Right renal cortex interstitium (tissue), 3 donors: ENCODE measurements around the gene CLBA1. TPM values are rescaled to one million over a fixed set of nuclear protein-coding genes. Genes with fewer than 3 reads are reported as not detected.

ENCODE experiments used
- DNase-seq, 3 donors: peaks; one replicate each; pipeline ENCODE4 v3.0.0-alpha.2; 2013; ENCODE audit warnings: low read depth in 3 of 3, low spot score in 2 of 3
- polyA plus RNA-seq, 3 donors: library from polyadenylated mRNA; unstranded; fragments of 120-200 nt; gene quantifications; one replicate each; pipeline ENCODE4 v1.2.1, GENCODE V29; 2013; ENCODE audit not compliant: insufficient read length in 3 of 3

CLBA1 gene
- polyA plus RNA-seq, 3 donors: 22.0 to 22.3 (median 22.0) TPM

DNA sequence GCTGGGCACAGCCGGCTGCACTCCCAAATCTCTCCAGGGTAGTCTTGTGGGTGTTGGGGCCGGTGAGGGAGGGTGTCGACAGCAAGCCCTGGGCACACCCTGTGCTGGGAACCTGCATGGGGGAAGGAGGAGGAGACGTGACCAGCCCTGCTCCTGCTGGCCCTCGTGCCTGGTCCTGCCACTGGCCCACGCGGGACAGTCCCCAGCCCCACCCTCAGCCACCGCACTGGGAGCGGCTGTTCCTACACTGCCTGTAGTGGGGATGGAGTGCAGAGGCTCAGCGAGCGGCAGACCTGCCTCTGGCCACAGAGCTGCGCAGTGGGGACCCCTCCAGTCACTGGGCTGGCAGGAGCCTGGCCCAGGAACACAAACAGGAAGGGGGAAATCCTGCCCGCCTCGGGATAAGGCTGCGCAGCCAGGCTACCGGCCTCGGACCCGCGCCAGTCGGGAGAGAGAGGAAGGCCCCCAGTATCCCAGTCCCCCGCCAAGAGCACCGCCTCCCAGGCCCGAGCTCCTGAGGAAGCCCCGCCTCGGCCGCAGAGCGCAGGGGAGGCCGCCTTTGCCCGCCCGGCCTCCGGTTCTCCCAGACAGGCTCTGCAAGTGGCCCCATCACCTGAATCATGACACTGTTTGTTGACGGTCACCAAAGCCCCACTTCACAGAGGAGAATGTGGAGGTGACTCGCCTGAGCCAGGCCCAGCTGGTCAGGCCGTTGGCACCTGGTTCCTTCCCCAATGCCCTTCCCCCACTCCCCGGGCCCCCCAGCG lies 18.0 kb upstream of the CLBA1 start:
- DNase-seq: no peak

DNA sequence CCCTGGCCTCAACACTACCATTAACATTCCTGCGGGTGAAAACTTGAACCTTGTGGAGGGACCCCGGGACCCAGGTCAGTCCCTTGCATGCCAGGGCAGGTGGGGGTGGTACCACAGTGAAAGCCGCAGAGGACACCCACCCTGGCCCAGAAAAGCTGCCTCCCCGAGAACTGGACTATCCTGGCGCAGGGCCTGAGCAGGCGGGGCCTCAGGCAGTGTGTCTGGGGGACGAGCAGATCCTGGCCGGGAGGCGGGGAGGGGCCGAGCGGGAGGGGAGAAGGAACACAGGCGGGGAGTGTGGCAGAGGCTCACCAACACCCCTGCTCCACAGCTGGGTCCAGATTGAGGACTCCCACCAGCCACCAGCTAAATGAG lies 17.4 kb upstream of the CLBA1 start:
- DNase-seq: no peak

DNA sequence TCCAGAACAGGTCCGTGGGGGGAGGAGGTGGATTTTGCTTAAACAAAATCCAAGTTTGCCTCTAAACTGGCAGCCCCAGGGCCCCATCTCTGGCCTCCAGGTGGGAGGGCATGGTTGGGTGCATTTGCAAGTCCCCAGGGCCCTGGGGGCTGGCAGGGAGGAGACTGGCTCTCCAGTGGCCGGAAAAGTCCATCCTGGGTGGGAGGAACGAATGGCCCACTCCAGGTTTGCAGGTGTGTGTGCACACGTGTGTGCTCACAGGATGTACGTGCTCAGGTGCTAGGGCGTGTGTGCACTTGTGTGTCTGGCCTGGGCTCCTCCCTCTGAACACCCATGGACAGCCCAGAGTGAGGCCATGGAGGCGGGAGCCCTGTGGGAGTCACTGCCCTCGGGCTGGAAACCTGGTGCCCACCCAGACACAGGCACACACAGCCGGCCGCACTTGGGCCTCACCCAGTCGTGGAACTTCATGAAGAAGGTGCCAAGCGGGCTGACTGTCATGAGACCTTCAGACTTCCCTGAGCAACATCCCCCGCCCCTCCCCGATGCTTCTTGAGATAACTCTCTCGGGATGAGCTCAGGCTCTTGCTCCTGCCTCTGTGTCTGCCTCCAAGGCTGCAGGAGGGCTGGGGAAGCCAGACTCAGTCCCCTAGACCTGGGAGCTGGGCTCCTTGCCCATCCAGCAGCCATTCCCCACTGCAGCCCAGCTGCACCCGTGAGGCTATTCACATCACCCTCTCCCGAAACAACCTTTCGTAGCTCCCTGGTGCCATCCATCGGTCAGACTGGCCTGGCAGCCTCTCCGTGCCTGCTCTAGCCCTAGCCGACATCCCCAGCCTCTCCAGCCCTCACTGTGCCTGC lies 16.8 kb upstream of the CLBA1 start:
- DNase-seq: no peak

DNA sequence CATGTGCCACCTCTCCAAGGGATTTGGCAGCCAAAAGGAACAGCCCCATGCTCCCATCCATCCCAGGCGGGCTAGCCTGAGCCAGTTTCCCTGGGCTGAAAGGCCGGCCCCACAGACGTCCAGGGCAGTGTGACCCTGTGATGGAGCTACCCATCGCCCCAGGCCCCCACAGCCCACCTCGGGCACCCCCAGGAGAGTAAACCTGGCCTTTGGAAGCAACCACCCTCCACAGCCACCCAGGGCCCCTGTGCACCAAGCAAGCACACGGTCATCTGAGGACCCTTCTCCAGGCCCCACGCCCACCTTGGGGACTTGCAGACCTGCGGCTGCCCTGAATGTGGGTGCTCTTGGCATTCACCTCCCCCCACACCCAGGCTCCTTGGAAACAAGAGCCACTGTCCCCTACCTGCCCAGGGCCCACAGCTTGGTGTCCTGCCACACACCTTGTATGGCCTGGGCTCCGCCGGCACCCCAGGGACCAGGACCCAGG lies 15.8 kb upstream of the CLBA1 start:
- DNase-seq: no peak

DNA sequence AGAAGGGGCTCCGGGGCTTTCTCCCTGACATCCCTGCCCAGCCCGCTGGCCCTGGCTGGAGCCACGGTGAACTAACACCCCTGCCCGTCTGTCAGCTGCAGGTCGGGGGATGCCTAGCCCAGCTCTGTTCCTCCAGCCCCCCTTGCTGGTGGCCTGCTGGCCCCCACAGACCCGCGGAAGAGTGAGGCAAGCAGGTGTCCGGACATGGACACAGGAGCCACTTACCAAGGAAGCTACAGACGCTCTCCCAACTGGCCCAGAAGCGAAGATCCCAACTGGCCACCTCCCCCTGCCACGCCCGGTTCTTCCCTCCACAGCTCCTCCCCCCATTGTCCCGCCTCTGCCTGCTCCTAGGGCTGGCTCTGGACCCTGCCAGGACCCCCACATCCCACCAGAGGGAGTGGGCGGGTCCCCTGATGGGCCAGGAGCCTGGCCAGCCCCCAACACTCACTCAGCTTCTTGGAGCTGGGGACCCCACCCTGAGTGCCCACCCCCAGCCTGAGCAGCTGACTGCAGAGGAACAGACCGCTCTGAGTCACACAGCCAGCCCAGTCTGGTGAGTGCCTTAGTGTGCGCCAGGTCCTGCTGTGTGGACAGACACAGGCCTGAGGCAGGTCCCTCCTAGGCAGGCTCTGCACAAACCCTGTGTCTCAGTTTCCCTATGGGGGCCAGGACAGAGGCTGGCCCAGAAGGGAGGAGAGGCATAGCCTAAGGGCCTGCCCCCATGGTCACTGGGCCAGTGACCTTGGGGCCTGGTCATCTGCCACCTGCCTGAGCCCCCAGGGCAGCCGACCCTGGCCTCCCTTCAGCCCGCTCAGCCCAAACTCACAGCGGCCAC lies 15.1 kb upstream of the CLBA1 start:
- DNase-seq: no peak

DNA sequence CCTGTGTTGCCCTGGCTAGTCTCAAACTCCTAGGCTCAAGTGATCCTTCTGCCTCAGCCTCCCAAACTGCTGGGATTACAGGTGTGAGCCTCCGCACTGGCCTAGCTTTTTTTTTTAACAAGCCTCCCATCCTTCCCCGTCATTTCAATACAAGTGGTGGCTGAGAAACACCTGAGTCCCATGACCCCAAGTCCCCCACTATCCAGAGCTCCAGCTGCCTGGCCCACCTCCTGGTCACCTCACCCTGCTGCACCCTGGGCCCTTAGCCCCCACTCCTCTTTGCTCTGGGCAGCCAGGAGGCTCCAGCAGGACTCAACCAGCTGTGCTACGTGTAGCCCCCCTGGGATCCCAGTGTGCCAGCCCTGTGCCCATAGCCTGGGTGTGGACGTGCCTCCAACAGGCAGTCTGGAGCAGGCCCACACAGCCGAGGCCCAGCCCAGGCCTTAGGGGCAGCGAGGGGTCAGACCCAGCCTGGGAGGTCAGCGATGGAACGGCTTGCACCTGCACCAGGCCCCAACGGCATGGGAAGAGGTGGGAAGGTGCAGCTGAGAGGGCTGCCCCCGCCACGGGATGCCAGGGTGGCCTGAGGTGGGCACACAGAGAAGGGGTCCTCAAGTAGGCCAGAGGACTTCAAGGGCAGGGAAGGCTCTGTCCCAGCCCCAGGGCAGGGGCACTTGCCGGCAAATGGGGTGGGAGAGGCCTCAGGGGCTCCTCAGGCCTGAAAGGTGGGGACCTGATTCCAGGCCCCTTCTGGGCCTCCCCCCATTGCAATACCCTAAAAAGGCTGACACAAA lies 13.9 kb upstream of the CLBA1 start:
- no peak for DNase-seq

DNA sequence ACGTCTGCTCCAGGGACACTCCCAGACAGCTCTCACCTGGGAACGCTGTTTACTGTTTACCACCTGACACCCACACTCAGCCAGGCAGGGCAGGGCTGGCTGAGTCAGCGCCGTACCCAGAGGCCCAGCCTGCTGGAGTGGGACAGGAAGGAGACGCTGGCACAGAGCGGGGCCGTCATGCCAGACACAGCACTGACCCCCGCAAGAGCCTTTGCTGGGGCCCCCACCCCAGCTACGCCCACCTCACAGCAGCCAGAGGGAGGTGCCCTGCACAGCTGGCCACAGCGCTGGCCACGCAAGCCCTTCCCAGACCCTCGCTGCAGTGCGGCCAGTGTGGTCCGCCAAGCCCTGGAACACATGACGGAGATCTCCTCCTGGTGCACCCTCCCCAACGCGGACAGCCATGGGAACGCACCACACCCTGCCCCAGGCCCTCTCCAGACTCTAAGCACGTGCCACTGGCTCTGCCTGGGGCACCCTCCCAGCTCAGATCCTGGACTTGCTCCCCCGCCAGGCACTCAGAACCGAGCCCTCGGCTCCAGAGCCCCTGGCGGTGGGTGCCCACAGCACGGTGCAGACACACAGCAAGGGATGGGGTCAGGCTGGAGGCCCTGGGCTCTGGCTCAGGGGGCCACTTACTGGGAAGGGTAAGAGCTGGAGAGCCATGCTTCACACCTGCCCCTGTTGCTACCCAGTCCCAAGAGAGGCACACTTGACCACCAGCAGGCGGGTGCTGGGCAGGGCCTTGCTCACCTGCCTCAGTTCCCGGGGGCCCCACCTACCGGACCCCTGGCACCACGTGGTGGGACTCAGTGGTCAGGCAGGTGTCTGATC lies 13.1 kb upstream of the CLBA1 start:
- no peak for DNase-seq

DNA sequence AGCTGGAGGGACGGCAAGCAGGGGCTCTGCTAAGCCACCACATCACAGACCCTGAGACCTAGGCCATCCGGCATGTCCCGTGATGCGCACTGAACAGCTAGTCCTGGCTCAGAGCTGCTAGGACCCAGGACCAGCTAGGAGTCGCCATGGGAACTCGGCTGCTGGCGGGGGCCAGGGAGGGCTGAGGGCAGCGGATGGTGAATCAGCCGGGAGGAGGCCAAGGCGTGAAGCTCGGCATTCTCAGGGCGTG lies 12.5 kb upstream of the CLBA1 start:
- DNase-seq: no peak

DNA sequence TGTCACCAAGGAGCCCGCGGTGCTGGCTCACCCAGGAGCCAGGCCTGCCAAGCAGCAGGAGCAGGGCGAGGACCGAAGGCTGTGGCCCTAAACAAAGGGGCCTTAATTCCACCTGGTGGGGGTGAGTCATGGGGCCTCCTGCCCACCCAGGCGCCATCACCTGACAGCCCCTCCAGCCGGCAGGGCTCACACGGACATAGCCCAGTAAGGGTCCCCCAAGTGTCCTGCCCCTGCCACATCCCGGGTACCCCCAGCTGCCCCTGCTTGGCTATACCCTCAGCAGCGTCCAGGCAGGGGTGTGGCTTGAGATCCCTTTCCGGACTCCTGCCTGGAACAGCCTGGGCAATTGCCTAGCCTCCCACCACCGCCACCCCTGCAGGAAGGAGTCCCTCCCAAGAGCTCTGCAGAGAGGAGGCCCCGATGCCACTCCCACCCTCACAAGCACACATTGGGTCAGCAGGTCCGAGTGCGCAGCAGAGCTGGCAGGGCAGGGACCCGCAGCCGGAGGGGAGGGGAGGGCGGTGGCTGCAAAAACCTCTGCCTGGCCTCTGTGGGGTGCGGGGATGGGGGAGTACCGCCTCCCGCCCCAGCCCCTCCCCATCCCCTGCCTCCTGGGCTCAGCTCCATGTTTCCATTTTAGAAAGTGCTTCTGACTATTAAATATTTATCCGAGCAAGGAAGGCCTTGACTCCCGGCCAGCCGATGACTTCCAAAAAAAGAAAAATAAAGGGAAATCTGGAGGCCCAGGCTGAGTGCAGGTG lies 12.0 kb upstream of the CLBA1 start:
- DNase-seq: no peak

DNA sequence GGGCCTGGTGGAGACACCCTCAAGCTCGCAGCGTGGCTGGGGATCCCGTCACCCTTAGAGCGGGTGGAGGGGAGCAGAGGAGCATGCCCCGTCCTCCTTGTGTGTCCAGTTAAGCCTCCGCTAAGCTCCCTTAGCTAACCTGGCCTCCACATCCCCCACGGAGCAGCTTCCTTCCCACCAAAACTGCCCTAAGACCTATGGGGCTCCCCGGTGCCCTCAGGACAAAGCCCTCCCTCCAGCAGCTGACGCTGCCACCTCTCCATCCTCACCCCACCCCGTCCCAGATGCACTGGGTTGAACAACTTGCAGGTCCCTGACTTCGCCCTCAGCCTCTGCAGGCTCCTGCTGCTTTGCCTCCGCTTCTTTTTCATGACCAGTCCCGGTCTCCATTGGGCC lies 11.4 kb upstream of the CLBA1 start:
- no peak for DNase-seq

DNA sequence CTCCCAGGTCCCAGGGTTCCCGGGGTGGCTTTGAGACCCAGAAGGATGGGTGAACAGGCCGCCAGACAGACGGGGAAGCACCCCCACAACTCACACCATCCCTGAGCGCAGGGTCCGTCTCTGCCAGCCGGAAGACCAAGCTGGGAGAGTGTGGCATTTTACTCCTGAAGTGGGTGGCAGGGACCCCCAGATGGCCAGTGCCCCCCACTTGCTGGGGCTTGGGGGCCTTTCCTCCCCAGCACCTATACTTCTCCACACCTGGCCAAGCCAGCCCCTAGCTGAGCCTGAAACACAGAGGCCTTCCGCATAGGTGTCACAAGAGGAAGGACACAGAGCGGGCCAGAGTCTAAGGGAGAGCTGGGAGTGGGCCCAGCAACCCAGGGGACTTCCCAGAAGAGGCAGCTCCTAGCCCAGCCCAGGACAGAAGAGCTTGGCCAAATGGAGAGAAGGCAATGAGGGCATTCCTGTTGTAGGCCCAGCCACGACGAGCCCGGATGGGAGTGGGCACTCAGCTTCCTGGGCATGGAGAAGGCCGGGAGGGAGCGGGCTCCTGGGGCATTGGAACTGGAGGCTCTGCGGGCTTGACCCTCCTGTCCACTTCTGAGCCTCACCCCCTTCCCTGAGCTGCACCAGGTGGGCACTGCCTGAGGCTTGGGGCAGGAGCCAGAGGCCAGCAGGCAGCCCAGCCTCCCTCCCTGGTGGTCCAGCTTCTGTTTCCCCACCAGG lies 10.8 kb upstream of the CLBA1 start:
- DNase-seq: no peak

DNA sequence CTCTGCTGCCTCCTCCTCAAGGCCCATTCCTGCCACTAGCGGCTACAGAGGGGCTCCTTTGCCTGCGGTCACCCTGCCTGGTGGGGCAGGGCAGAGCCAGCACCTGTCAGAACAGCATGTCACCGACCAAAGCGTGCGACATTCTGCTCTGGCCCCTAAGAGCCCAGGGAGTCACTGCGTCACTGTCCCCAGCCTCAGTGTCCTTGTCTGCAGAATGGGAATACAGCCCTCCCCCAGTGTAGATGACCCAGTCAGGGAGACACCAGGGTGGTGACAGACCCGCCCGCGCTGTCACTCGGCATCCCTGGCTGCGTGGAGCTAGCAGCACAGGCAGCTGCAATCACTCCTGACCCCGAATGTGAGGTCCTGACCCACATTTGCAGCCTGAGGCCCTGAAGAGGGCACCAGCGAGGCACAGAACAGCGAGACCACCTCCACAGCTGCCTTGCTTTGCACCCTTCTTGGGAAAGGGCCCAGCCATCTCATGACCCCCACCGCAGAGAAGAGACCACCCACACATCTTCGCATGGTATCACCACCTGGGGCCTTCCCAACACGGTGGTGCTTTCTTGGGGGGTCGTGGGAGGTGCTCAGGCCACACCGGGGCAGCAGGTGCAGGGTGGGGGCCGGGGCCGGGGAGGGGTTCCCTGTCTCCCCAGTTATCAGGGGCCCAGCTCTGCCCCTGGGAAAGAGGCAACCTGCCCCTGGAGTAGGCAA lies 9.9 kb upstream of the CLBA1 start:
- no peak for DNase-seq

DNA sequence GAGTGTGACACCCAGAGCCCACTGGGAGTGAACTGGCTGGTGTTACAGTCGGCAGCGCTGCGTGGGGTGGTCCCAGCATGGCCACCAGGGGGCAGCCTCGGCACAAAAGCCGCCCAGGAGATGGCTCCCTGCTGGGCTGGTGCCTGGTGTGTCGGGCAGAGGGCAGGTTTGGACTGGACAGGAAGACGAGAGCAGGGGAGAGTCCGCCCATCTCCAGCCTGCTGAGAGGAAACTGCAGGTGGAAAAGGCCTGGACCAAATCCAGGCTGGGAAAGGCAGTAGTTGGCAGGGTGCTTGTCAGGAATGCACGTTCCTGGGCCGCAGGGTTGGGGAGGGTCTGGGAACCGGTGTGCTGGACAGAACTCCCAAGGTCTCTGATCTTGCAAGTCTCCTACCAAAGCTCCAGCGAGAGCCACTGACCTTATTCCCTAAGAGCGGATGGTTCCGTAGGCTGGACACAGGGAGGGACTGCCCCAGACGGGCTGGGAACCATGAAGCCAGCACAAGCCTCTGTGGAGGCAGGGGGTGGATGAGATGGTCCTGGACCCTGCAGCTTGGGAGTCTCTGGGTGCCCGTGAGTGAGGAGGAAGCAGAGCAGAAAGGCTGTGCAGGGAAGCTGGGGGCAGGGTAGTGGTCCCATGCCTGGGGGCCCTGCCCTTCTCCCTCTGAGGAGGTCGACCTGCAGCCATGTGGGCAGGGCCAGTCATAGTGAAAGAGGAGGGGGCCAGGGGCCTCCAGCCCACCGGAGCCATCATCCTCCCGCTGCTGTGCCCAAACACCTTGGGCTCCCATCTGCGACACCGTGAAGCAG lies 9.2 kb upstream of the CLBA1 start:
- DNase-seq: no peak

DNA sequence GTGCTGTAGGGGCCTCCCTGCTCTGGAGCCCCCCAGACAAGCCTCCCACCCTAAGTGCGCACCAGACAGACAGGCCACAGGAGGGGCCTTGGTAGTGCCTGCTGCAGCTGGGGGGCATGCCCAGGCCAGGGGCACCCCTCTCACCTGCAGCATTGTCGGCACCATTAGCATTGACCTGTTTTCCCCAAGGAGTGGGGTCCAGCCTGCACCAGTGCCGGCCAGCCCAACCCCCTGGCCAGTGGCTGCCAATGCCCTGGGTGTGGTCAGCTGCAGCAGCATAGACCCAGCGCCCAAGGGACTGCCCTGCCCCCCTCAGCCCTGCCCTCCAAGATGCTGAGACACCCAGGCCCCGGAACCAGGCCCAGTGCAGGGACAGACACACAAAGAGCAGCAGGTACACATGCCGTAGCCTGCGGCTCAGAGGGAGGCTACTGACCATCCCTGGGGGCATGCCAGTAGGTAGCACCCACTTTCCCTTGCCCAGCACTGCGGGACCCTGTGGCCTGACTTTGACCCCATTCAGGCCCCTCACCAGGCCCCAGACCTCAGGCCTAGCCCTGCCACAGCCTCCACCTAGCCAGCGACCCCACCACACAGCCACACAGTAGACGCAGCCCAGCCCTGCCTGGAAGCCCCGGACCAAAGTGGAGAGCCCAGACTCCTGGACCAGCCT lies 8.4 kb upstream of the CLBA1 start:
- DNase-seq: no peak

DNA sequence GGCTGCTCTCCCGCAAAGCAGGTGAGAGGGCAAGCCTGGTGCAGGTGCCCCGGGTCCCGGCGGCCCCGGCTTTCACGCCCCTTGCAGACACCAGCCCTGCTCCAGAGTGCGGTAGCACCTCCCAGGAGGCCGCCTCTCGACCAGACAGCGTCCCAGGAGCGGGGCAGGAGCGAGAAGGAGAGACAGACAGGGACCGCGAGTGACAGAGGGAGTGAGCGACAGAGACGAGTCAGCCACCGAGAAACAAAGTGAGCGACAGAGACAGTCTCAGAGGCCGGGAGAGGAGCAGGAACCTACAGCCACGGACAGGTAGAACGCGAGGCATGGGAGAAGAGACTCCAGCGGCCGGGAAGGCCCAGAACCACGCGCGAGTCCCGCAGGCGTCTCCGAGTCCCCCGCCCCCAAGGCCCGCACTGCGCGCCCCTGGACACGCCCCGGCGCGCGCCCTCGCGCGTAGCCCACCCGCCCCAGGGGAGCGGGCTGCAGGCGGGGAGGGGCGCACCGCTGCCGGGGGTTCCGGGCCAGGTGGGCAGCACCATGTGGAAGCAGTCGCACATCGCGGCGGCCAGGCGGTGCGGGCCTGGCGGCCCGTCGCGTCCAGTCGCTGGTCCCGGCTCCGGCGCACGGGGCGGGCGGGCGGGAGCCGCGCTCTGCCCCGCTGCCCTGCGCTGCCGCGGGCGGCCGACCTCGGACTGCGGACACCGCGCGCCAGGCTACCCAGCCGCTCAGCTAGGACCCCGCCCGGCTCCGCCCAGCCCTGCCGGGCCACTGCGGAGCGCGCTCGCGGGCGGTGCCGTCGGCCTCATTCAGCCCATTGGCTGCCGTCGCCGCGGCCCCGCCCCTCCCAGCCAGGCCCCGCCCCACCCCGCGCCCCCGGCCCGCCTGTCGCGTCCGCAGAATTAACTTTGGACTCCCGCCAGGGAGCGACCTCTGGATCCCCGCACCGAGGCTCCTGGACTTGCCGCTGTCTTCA lies 7.6 kb upstream of the CLBA1 start, which contains the start of gene AHNAK2:
TSS of gene AHNAK2 (minus strand) at position 694 of the 973 bp plus-strand sequence. CDS start at position 557, 137 bp downstream.
- DNase-seq: no peak
